Stimulated activated CD4-positive, alpha-beta T cell treated with anti-CD3 and anti-CD28 coated beads, Interleukin-4, amount 100 ng/mL, for 24 hours (primary cell): Measurements from ENCODE around the gene EXOC6B.

Source experiments
- DNase-seq: peaks from one replicate; pipeline ENCODE4 v3.0.0-alpha.2; 2020

The EXOC6B gene

DNA sequence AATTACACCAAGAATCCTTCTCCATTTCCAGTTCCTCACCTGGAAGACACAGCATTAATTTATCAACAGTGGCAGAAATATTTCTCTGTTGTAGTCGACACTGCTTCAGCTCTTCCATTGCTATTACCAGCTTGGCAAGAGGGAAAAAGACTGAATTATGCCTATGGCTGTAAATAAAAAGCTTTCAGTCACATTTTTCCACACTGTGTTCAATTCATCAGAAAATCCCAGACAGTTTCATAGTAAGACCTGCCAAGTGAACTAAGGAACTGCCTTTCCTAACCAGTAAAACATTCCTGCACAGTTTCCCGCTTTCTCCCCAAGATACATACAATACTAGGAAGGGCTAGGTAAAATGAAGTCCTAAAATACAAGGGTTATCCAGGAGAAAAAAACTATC lies 94.7 kb downstream of the EXOC6B start:
- no peak for DNase-seq

DNA sequence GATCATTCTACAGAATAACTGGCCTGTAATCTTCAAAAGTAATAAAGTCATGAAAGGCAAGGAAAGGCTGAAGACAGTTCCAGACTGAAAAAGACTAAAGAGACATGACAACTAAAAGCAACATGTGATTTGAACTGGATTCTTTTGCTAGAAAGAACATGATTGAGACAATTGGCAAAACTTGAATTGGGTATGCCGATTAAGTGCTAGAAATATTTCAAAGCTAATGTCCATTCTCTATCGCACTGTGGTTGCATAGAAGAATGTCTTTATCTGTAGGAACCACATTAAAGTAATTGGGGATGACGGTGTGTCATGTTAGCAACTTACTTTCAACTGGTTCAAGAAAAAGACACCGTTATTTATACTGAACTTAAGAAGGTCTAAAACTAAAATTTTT lies 98.5 kb downstream of the EXOC6B start:
- DNase-seq, result no peak

- DNase-seq, result no peak
Measured at GRCh38 chr2:72723769-72724370, 102.0 kb downstream of the EXOC6B start.

- no peak for DNase-seq
Measured at GRCh38 chr2:72722492-72723070, 103.3 kb downstream of the EXOC6B start.

DNA sequence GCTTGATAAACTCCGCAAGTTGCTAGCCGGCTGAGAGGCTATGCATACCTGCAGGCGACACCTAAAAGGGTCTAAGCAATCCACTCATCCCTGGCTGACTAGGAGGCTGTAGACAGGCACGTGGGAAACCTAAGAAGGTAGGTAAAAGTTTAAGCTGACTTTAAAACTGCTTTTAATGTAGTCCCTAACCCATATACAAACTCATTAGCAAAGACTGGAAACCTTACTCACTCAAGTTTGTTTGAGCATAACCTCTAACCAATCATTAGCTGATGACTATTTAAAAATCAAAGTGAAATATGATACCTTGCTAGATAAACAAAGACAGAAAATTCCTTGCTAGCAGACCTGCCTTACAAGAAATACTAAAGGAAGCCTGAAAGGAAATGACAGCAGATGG lies 106.4 kb downstream of the EXOC6B start:
- DNase-seq, result no peak

GRCh38 chr2:72718876-72719275 lies 107.0 kb downstream of the EXOC6B start:
- no peak for DNase-seq

DNA sequence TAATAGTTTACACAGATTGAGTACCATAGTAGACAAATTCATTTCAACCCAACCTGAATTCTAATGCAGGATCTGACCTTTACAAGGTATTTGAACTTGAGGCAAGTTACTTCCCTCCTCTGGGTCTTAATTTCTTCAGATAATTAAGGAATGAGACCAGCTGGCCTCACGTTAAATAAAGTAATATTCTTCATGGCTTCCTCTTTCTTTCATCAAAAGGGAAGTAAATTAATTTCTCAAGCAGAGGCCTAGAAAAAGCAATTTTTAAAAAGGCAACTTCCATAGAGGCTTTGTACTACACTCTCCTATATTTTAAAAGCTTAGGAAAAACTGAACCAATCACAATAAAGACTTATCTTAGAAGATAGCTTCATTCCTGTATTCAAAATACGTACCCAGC lies 109.2 kb downstream of the EXOC6B start:
- DNase-seq, result no peak

DNA sequence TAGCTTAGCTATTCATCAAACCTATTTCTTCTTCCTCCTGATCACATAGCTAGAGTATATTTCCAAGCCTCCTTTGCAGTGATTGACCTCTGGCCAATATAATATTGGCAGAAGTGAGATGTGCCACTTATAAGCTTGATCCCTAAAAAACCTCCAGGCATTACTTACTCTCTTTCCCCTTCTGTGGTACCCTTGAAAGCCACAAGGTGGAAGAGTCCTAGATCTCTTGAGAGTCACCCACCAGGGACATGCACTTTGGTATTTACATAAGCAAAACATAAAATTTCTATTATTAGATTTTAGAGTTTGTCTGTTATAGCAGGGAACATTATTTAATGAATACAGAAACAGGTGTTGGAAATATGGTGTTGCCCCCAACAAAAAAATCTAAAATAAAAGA lies 112.0 kb downstream of the EXOC6B start:
- DNase-seq, result no peak

- no peak for DNase-seq
Measured at GRCh38 chr2:72712977-72713376, 112.9 kb downstream of the EXOC6B start.

GRCh38 chr2:72712304-72712703 lies 113.5 kb downstream of the EXOC6B start:
- no peak for DNase-seq

DNA sequence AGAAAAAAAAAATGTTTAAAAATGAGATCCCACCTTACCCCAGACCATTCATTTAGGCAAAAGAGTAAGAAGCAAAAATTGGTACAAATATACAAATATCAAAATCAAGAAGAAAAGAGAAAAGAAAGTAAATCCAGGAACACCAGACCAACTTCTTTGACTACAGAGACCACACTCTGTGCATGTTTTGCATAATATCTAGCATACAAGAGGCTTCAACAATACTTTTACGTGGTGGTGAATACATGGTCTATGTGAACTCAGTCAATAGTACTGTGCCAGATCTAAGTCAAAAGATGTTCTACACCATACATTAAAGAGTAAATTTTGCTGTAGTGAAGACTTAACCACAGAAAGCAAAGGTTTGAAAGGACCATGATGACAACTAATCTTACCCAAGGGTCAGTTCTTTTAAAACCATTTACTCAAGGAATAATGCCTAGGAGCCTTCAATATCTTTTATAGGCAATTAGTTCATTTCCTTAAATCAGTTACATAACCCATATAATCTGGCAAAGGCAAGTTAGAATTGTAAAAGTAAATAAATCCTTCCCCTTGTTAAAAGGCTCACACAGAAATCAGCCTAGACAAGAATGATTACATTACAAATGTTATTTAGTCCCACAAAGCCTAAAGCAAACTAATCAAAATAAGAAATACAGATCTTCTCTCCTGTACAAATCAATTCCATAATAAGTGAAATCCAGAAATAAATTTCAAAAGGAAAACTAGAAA lies 115.2 kb downstream of the EXOC6B start:
- no peak for DNase-seq

DNA sequence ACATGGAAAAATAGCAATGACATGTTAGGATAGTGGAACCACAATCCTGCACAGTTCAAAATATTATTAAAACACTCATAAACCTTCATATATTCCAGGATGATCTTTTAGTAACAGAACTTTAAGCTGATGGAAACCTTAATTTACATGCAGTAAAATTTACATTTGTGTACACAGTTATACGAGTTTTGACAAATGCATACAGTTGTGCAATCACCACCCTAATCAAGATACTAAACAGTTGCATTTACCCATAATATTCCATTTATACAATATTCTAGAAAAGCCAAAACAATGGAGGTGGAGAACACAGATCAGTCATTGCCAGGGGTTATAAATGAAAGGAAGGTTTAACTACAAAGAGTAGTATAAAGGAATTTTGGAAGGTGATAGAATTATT lies 117.6 kb downstream of the EXOC6B start:
- DNase-seq, result no peak

DNA sequence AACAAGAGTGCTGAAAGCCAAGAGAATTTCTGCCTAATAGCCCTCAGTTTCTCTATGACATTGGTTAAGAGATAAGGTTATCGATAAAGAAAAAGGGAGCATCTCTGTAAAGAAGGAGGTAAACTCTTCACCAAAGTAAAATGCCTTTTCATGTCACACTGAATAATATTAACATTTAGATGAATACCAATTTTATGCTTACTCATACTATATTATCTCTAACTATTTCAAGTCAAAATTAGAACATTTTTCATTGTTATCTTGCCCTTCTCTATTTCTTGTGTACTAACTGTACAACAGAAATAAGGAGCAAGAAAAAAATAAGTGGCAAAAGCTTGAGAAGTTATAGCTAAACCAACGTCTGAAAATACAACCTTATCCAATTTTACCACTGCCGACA lies 127.5 kb downstream of the EXOC6B start:
- DNase-seq, result no peak

GRCh38 chr2:72696559-72696958 lies 129.3 kb downstream of the EXOC6B start:
- DNase-seq, result no peak

GRCh38 chr2:72695676-72696075 lies 130.2 kb downstream of the EXOC6B start:
- DNase-seq, result no peak

GRCh38 chr2:72694715-72695496 lies 130.9 kb downstream of the EXOC6B start:
- DNase-seq, result no peak

DNA sequence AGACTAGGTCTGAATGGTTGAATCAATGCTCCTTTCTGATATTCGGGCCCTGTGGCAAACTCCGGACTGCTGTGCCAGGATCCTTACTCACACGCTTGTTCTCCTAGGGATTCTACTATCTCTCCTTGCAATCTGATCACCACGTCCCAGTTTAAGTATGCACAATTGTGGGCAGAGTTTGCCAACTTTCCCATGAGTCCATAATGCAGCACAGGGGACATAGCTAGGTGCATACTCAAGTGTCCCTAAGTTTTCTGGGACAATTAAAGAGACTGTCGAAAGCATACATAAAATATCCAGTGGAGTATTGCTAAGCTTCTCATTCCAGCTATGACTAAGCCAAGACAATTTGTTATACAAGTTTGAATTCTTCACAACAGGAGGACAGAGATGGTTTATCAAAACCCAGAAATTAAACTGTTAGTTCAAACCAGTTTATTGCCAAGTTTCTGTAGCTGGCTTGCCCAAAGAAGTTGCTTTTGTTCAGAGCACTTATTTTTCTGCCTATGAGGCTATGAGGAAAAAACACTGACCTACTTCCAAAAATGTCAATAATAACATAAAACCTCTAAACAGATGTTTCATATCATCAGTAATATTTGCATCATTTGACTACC lies 136.1 kb downstream of the EXOC6B start:
- no peak for DNase-seq

DNA sequence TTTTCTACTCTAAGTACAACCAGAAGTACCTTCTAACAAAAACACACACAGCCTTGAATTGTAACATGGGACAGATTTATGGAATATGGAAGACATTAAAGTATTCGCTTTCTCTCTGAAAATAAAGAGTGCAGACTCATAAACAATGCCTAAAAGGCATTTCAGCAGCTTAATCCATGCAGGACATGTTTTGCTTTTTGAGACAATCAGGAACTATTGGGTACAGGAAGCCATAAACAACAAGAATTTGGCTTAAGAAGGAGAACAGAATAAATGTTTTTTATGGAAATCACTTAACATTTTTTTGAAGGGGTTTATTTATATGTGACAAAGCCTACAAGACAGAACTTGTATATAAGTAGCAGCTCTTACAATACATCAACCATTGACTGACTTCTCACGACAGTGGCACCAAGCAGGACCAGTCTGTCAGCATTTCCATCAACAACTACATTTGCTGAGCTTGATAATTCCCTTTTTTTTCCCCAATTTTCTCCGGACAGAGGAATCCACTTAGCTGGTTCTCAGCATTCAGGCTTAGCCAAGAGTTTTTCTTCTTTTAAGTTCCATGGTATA lies 140.1 kb downstream of the EXOC6B start:
- DNase-seq, result no peak

DNA sequence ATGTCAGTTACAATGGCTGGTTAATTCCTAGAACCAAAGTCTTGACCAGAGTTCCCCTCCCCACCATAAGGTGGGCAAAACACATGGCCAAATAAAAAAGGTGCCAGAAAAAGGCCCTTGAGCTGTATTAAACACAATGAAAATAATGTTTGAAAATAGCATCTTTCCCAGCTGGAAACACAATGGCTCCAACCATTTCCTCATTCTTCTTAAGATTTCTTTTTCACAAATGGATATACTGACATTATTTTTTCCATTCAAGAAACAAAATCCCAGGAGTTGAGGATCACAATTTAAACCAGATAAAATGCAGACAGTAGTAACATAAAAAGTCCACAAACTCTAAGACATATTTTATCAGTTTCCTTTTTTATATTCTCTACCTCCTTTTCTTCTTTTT lies 143.8 kb downstream of the EXOC6B start:
- DNase-seq, result no peak

DNA sequence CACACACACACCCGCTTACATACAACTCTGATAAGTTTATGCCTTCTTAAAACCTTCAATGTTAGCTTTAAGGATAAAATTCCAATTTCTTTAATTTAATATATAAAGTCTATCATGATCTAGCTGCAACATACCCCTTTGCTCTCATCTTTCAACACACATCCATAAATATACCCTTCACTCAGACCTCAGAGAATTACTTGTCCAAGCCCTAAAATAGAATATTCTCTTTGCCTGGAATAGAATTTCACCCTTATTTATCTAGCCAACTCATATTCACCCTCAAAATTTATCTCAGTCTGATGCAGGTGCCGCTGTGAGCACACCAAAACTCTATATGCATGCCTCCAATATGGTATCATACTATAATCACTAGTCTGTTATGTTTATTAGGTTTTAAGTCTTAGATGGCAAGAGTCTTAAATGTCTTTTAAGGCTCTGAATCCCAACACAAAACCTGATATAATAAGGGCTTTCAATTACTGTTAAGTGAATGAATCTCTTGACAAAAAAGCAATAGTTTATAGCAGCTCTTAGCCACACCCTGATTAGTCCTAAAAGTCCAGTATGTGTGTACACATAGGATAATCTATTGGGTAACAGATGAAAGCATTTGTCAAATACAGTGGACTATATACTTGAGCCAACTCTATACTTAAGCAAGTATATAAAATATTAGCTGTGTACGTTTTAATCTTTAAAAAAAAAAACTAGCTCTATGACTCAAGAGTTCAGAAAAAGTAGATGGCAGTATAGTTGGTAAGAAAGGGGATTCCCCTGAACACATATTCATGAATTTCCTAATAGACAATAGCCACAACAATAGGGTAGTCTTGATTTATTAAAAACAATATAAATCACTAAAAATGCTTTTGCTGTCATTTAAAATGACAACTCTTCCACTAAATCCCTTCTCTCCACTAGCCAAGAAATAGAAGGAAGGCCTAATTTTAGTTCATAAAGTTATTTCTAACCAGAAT lies 144.5 kb downstream of the EXOC6B start:
- no peak for DNase-seq

DNA sequence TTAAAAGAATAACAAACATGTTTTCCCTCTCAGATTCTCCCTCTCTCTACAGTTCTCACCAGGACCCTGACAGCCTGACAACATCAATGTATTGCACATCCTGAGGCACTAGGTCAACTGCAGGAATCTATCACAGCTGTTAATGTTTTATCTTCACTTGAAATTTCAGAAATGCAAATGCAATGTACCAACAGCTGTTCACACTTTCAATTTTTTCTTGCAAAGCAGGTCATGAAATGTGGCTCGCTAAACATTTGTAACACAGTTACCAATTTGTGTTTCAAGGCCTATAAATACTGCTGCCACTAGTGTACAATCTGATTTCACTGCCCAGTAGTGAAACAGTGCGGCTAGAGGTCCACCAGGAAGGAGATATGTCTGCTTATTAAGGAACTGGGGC lies 147.8 kb downstream of the EXOC6B start:
- DNase-seq, result no peak
